Islet of Langerhans (tissue), 1 donor: ENCODE measurements around the gene MOB3A.
"Not testable (repeated sequence)": the region's sequence is repeated elsewhere in the genome, so short reads cannot be mapped to it uniquely, and the experiment has no call there.

Experiments
- FAIRE-seq: peaks from one replicate; lab custom pipeline; 2011; peaks lifted over from hg19 to GRCh38; lab: Jason Lieb, UNC

MOB3A gene

GRCh38 chr19:2108251-2109016, 12.3 kb upstream of the MOB3A start:
- FAIRE-seq, result no peak

- no peak for FAIRE-seq
These were observed 7.0 kb upstream of the MOB3A start for GRCh38 chr19:2103045-2103707.

DNA sequence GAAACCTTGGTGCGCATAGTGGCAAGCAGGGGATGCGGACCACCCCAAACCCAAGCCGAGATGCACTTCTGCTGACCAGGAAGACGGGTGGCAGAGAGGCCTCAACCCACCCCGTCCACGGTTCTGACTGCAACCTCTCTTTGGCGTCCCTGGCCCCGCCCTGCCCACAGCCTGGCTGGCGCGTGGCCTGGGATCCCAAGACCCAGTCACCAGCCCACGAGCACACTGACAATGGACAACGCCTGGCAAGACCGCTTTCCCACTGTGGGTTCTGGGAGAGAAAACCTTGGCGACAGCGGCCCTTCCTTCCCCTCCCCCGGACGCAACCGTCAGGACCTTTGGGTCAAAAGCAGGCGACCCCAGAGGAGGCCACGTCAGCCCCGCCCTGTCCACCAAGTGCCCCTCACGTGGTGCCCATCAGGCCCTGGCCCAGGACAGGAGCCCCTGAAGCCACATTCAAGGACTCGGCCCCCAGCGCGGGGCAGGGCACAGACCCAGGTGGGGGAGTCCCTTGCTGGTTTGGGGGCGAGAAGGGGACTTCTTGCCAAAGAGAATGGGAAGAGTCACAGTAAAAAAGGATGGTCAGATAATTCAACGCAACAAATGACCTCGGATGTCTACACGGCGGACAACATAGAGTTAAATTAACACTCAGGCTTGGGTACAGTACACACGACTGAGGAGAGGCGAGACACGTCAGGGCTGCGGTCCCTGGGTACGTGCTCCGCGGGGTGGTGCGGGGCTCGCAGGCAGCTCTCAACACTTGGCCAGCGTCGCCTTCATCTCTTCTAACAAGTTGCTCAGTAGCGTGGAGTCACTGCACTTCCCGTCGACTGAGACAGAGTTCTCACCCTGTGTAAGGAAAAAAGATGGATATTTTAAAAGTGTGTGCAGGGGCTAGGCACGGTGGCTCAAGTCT, 5.5 kb upstream of the MOB3A start:
- no peak for FAIRE-seq

- no peak for FAIRE-seq
These were observed 4.6 kb upstream of the MOB3A start for GRCh38 chr19:2100719-2101061.

GRCh38 chr19:2099937-2100718, 4.0 kb upstream of the MOB3A start:
- no peak for FAIRE-seq

- FAIRE-seq, result no peak
These were observed 3.0 kb upstream of the MOB3A start for GRCh38 chr19:2099054-2099501.

DNA sequence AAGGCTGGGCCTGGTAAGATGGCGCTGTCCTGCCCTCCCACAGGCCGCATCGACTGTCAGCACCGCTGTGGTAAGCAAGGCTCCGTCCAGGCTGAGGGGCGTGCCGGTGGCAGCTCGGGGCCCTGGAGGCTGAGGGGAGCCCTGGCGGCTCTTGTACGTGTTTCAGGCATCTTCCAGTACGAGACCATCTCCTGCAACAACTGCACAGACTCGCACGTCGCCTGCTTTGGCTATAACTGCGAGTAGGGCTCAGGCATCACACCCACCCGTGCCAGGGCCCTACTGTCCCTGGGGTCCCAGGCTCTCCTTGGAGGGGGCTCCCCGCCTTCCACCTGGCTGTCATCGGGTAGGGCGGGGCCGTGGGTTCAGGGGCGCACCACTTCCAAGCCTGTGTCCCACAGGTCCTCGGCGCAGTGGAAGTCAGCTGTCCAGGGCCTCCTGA, 1.8 kb upstream of the MOB3A start:
- FAIRE-seq, result no peak

DNA sequence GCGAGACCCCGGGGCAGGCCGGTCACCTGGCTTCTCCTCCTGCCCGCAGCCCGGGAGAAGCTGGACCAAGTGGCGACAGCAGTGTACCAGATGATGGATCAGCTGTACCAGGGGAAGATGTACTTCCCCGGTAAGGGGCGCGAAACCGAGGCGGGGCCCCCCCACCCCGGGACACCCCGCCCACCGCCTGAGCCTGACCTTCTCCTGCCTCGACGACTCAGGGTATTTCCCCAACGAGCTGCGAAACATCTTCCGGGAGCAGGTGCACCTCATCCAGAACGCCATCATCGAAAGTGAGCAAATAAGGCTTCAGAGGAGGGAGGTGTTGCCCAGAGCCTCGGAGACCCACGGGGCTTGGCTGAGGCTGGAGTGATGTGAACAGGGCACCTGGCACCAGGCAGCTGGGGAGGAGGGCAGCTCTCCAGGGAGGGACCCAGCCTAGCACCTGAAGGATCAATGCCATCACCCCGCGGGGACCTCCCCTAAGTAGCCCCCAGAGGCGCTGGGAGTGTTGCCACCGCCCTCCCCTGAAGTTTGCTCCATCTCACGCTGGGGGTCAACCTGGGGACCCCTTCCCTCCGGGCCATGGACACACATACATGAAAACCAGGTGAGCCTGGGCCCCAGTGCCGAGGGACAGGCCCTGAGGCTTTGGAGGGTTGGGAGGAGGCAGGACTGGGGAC, 1.2 kb upstream of the MOB3A start:
- FAIRE-seq, result no peak

DNA sequence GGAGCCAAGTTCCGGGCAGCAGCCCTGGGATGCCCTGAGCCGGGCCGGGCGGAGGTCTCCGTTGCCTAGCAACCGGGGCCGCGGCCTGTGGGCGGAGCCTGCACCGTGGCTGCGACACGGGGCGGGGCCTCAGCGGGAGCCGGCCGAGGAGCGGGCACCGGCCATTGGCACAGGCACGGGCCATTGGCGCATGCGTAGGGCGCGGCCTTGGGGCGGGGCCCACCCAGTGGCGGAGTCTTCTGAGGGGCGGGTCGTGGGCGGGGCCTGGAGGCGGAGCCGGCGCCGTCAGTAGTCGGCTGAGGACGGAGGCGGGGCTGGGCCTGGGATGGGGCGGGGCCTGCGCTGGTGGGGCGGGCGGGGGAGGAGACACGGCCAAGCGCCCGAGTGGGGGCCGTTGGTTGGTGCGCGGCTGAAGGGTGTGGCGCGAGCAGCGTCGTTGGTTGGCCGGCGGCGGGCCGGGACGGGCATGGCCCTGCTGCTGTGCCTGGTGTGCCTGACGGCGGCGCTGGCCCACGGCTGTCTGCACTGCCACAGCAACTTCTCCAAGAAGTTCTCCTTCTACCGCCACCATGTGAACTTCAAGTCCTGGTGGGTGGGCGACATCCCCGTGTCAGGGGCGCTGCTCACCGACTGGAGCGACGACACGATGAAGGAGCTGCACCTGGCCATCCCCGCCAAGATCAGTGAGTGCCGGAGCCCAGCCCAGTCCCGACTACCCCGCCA, 515 bp upstream of the MOB3A start, which contains the start of gene IZUMO4:
IZUMO4 (plus strand) TSS at position 436 of the 723 bp plus-strand sequence; CDS start at position 467, 31 bp downstream.
- peak; percentile 21 for FAIRE-seq

DNA sequence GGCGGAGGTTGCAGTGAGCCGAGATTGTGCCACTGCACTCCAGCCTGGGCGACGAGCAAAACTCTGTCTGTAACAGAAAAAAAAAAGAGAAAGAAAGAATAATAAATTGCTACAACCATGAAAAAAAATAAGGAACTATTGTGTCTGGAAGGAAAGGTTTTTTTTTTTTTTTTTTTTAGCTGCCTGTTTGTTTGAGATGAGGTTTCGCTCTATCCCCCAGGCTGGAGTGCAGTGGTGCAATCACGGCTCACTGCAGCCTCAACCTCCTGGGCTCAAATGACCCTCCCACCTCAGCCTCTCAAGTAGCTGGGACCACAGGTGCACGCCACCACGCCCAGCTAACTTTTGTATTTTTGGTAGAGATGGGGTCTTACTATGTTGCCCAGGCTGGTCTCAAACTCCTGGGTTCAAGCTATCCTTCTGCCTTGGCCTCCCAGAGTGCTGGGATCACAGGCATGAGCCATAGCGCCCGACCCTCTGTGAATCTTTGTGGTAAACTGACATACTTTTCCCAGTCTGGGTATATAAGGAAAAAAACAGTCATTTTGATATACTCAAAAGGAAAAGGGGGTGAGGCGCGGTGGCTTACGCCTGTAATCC, 4.1 kb downstream of the MOB3A start:
- not testable (repeated sequence) for FAIRE-seq

DNA sequence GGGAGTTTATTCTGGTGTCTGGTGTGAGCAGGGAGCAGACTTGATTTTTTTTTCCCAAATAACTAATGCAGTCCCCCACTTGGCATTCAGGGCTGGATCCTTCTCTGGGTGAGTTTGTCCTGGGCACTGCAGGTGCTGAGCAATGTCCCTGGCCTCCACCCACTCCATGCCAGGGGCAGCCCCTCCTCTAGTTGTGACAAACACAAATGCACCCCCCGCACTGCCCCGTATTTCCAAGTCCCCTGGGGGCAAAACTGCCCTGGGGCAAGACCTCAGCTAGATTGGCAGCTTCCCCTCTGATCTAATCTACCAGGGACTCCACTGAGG, 6.4 kb downstream of the MOB3A start:
- no peak for FAIRE-seq

GRCh38 chr19:2089001-2089711, 7.0 kb downstream of the MOB3A start:
- no peak for FAIRE-seq

DNA sequence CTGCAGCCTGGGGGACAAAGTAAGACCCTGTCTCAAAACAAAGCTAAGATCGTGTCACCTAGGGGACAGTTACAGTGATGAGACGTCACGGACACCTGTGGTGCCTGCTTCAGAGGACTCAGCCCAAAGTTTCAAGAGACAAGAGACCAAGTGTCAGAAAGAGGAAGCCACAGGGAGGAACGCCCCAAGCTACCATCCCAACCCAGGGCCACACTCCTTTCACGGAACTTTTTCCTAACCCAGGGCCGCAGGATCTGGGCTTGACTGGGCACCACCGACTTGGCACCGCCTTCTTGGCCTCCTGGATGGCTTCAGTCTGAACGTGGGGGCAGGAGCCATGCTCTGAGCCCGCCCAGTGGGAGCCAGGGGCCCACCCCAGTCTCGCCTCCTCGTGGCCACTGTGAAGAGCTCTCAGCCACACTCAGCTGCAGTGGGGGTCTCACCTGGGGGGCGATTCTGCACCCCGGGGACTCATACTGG, 8.5 kb downstream of the MOB3A start:
- no peak for FAIRE-seq

DNA sequence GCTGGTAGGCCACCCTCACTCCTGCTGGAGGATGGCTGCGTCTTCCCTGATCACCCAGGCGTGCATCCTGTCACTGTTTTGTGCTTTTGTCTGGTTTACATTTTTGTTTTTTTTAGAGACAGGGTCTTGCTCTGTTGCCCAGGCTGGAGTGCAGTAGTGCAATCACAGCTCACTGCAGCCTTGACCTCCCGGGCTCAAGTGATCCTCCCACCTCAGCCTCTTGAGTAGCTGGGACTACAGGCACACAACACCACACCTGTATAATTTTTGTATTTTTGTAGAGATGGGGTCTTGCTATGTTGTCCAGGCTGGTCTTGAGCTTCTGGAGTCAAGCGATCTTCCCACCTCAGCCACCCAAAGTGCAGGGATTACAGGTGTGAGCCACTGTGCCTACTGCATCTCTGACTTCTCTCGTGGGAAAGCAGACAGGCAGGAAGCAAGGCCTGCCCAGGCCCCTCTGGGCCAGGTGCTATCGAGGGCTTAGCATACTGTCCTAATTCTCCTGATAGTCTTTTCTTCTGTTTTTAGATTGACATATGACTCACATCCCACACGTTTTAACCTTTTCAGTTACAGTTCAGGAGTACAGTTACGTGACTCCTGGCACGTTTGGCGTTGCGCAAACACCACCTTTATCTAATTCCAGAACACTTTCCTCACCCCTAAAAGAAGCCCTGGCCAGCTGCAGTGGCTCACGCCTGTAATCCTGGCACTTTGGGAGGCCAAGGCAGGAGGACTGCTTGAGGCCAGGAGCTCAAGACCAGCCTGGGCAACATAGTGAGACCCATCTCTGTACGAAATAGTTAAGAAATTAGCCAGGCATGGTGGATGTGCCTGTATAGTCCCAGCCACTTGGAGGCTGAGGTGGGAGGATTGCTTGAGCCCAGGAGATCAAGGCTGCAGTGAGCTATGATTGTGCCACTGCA, 9.2 kb downstream of the MOB3A start:
- not testable (repeated sequence) for FAIRE-seq

- FAIRE-seq, result no peak
These were observed 11.0 kb downstream of the MOB3A start for GRCh38 chr19:2084993-2085720.

GRCh38 chr19:2083174-2083854, 12.8 kb downstream of the MOB3A start:
- FAIRE-seq, result no peak
